Tibial artery (tissue), 4 donors: ENCODE data around the gene MAP2K6.
A peak's percentile ranks its signal among the peaks of the same experiment; 100 is the strongest.

Source experiments
- DNase-seq, 2 donors: peaks; one replicate each; pipeline ENCODE4 v3.0.0-alpha.2; 2019
- H3K27ac ChIP-seq, 2 donors: fragments of 200-600 bp; sonication (generic) in 1 of 2; 1 replicate in 1 of 2; 2 replicates in 1 of 2; pipeline ENCODE4 v1.5.1; 2018 to 2019; ENCODE audit warnings: mild to moderate bottlenecking in 1 of 2
- H3K27me3 ChIP-seq, 2 donors: fragments of 200-600 bp; sonication (generic) in 1 of 2; one replicate each; pipeline versions ENCODE4 v1.5.1 to v1.6.0; 2016 to 2019
- H3K36me3 ChIP-seq, 3 donors: fragments of 200-600 bp; sonication (generic) in 2 of 3; one replicate each; pipeline ENCODE4 v1.5.1; 2016 to 2019; ENCODE audit warnings: mild to moderate bottlenecking in 2 of 3
- H3K4me1 ChIP-seq, 4 donors: fragments of 200-600 bp; sonication (generic) in 2 of 4; 1 replicate in 3 of 4; 2 replicates in 1 of 4; pipeline ENCODE4 v1.5.1; 2016 to 2019
- H3K4me3 ChIP-seq, 2 donors: fragments of 200-600 bp; sonication (generic) in 1 of 2; 1 replicate in 1 of 2; 2 replicates in 1 of 2; pipeline ENCODE4 v1.5.1; 2018 to 2019; ENCODE audit warnings: mild to moderate bottlenecking in 2 of 2
- H3K9me3 ChIP-seq, 3 donors: fragments of 200-600 bp; sonication (generic) in 1 of 3; one replicate each; pipeline ENCODE4 v1.5.1; 2016 to 2019
- intact Hi-C: fragments of 100-400 bp; cut with DNase I; formaldehyde crosslinking; loops from one replicate; pipeline ENCODE4 v1.15.0; 2023; ENCODE audit warnings: low total_unique reads
- TF ChIP-seq, protein P1 (sequence below), 2 experiments: fragments of 200-600 bp in 1 of 2; fragments of 450-650 bp in 1 of 2; IDR thresholded peaks; one replicate each; pipeline ENCODE4 v1.5.1; 2017 to 2019; ENCODE audit warnings: antibody characterized with exemption in 2 of 2, mild to moderate bottlenecking in 1 of 2, moderate library complexity in 1 of 2

Gene MAP2K6

DNA sequence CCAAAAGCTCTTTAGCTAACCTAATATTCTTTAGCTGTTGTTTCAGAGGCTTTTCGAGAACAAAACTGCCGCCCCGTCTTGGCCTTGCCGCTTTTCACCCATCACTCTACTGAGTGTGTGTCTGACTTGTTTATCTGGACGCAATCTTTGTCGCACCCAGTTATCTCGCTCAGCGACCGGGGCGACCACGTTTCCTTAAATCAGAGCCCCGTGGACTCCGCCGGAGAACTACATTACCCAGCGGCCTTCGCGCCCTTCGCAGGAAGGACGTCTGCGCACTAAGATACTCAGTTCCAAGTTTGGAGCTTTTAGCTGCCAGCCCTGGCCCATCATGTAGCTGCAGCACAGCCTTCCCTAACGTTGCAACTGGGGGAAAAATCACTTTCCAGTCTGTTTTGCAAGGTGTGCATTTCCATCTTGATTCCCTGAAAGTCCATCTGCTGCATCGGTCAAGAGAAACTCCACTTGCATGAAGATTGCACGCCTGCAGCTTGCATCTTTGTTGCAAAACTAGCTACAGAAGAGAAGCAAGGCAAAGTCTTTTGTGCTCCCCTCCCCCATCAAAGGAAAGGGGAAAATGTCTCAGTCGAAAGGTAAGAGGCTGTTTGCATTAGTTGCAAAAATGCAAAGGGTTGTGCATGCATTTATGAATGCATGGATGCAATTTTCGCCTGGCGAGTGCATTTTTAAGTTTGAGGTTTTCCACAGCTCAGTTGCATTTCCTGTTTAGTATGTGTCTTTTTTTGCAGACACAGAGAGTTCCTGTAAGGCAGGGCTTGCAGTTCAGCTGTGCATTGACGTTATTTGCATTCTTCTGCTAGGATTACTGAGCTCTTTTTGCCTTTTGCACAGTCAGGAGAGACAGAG, at the start of gene MAP2K6:
MAP2K6 (plus strand) TSS at position 290 of the 867 bp plus-strand sequence; CDS start at position 578, 288 bp downstream.
- Histone ChIP-seq H3K36me3 (no peaks in the 10 kb centered on the region), H3K9me3 (no peaks in the 10 kb centered on the region), H3K27me3 (no peaks in the 10 kb centered on the region), H3K27ac (peak within 1 kb of the TSS; percentile 57 to 58), H3K4me3 (peak within 1 kb of the TSS; percentile 48 to 55), H3K4me1 (peaks cover 0 to 42% (median 14%) of the 10 kb centered on the region in 4 donors)
- TF ChIP-seq, protein P1, sequence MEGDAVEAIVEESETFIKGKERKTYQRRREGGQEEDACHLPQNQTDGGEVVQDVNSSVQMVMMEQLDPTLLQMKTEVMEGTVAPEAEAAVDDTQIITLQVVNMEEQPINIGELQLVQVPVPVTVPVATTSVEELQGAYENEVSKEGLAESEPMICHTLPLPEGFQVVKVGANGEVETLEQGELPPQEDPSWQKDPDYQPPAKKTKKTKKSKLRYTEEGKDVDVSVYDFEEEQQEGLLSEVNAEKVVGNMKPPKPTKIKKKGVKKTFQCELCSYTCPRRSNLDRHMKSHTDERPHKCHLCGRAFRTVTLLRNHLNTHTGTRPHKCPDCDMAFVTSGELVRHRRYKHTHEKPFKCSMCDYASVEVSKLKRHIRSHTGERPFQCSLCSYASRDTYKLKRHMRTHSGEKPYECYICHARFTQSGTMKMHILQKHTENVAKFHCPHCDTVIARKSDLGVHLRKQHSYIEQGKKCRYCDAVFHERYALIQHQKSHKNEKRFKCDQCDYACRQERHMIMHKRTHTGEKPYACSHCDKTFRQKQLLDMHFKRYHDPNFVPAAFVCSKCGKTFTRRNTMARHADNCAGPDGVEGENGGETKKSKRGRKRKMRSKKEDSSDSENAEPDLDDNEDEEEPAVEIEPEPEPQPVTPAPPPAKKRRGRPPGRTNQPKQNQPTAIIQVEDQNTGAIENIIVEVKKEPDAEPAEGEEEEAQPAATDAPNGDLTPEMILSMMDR (IDR thresholded peaks at IDR 0.05) = no peak
- peak; percentile 80 to 84 for DNase-seq
- intact Hi-C loops = no loop called here

DNA sequence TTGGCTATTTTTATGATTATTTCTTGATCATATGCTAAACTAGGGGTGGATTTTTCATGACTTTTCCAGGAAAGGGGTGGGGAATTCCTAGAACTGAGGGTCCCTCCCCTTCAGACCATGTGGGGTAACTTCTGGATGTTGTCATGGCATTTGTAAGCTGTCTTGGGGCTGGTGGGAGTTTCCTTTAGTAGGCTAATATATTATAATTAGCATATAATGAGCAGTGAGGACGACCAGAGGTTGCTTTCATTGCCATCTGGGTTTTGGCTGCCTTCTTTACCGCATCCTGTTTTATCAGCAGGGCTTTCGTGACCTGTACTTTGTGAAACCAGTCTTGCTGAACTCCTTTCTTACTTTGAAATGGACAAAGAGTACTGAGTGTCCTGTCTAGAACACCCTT, 47.2 kb upstream of the MAP2K6 start:
- no peaks in the 10 kb centered on the region for H3K9me3 ChIP-seq
- no peaks in the 10 kb centered on the region for H3K4me1 ChIP-seq
- no peak for DNase-seq
- H3K4me3 ChIP-seq = no peak overlapping the region
- intact Hi-C loops = no loop called here
- H3K27ac ChIP-seq = no peak overlapping the region
- H3K27me3 ChIP-seq = no peaks in the 10 kb centered on the region
- TF ChIP-seq, protein P1 (IDR thresholded peaks at IDR 0.05) = no peak
- H3K36me3 ChIP-seq = no peaks in the 10 kb centered on the region

DNA sequence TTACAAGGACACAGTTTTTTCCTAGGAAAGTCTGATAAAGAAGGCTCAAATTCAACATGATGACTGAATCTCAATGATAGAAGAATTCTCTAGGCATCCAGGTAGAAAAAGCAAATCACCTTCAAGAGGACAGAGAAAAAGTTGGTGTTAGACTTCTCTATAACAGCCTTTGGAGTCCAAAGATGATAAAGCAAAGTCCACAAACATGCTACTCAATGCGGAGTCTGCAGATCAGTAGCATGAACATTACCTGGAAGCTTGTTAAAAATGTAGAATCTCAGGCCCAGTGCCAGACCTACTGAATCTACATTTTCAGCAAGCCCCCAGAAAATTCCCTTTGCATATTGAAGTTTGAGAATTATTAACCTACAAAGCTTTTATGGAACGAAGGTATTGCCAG, 41.4 kb upstream of the MAP2K6 start:
- TF ChIP-seq, protein P1 (IDR thresholded peaks at IDR 0.05) = no peak

DNA sequence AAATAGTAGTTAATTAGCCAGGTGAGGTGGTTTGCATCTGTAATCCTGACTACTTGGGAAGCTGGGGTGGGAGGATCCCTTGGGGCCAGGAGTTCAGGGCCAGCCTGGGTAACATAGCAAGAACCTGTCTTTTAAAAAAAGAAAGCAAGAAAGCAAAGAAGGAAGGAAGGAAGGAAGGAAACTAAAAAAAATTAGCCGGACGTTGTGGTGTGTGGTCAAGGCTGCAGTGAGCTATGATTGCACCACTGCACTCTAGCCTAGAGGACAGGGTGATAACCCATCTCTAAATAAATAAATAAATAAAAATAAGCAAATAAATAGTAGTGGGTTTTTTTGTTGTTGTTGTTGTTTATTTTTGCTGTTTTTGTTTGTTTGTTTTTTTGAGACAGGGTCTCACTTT, 39.3 kb upstream of the MAP2K6 start:
- no peaks in the 10 kb centered on the region for H3K4me1 ChIP-seq
- no peak overlapping the region for H3K27ac ChIP-seq
- no peaks in the 10 kb centered on the region for H3K27me3 ChIP-seq
- no peak overlapping the region for H3K4me3 ChIP-seq
- H3K36me3 ChIP-seq = no peaks in the 10 kb centered on the region
- no peaks in the 10 kb centered on the region for H3K9me3 ChIP-seq
- intact Hi-C loops = no loop called here
- TF ChIP-seq, protein P1 (IDR thresholded peaks at IDR 0.05) = no peak
- DNase-seq = no peak

More for the DNA sequence above, 41.4 kb upstream of the MAP2K6 start:
- intact Hi-C loops = no loop called here
- H3K36me3 ChIP-seq = no peaks in the 10 kb centered on the region
- no peaks in the 10 kb centered on the region for H3K4me1 ChIP-seq
- H3K27ac ChIP-seq = no peak overlapping the region
- H3K4me3 ChIP-seq = no peak overlapping the region
- H3K27me3 ChIP-seq = no peaks in the 10 kb centered on the region
- H3K9me3 ChIP-seq = no peaks in the 10 kb centered on the region
- DNase-seq = no peak

DNA sequence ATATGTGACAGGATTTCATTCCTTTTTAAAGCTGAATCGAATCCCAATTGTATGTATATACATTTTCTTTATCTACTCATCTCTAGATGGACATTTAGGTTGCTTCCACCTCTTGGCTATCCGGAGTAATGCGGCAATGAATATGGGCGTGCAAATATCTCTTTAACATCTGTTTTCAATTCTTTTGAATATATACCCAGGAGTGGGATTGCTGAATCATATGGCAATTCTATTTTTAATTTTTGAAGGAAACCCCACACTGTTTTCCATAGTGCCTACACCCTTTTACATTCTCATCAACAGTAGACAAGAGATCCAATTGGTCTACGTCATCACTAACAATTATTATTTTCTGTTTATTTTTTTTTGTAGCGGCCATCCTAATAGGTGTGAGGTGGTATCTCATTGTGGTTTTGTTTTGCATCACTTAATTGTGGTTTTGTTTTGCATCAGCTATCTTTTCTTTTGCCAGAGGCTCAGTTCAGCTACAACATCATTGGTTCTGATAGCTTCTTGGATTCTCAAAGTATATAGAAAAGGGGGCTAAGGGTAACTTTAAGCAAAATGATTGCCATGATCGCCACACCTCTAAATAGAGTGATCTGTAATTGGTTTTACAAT, 25.6 kb upstream of the MAP2K6 start:
- no peak overlapping the region for H3K27ac ChIP-seq
- intact Hi-C loops = no loop called here
- TF ChIP-seq, protein P1 (IDR thresholded peaks at IDR 0.05) = no peak
- no peaks in the 10 kb centered on the region for H3K27me3 ChIP-seq
- H3K4me1 ChIP-seq = no peaks in the 10 kb centered on the region
- no peak overlapping the region for H3K4me3 ChIP-seq
- H3K9me3 ChIP-seq = no peaks in the 10 kb centered on the region
- no peak for DNase-seq
- no peaks in the 10 kb centered on the region for H3K36me3 ChIP-seq
